ENCODE data around the gene SYNGR3.

Gene SYNGR3

GRCh38 chr16:1989209-1990100 is at the start of gene SYNGR3:
TSS of gene SYNGR3 (plus strand) at chr16:1989970. CDS start at chr16:1990103, 133 bp downstream.
- Histone ChIP-seq H2AFZ (ENCODE audit: low read length) (no peak within 1 kb of the TSS), H3K4me2 (ENCODE audit: low read length) (peak within 1 kb of the TSS; percentile 68), H3K27me3 (ENCODE audit: insufficient read depth, low read length) (peaks cover 6% of the 10 kb centered on the region; the same call in 1 of the 2 replicates), H3K36me3 (ENCODE audit: insufficient read depth, low read length) (peaks cover 13% of the 10 kb centered on the region), H3K9me3 (ENCODE audit: low read length) (no peaks in the 10 kb centered on the region), H3K4me3 (ENCODE audit: low read depth, low read length, poor library complexity, severe bottlenecking) (peak within 1 kb of the TSS; percentile 60), H3K27ac (ENCODE audit: low read depth, low read length, poor library complexity, severe bottlenecking) (no peak within 1 kb of the TSS), H3F3A (ENCODE audit: insufficient read depth, low read length) (no peaks in the 10 kb centered on the region; the same call in 1 of the 2 replicates), H4K20me1 (ENCODE audit: insufficient read depth, low read length) (no peaks in the 10 kb centered on the region), H3K79me2 (ENCODE audit: insufficient read depth, low read length) (no peaks in the 10 kb centered on the region), H3K4me1 (ENCODE audit: insufficient read depth, low read length, severe bottlenecking) (peaks cover 40% of the 10 kb centered on the region), H3K9me2 (ENCODE audit: low read depth, low read length) (no peaks in the 10 kb centered on the region), H3K9ac (ENCODE audit: low read length) (peak within 1 kb of the TSS; percentile 36; the same call in 1 of the 2 replicates)
- no peak for TF ChIP-seq EZH2 (IDR thresholded peaks at IDR 0.05; ENCODE audit: borderline replicate concordance, low read length)
- no peak for TF ChIP-seq CTCF (IDR thresholded peaks at IDR 0.05; ENCODE audit: low read length)

- H3K4me3 ChIP-seq (ENCODE audit: low read depth, low read length, poor library complexity, severe bottlenecking), result no peak overlapping the region
- no peak overlapping the region for H3K9ac ChIP-seq (ENCODE audit: low read length)
- H3K9me3 ChIP-seq (ENCODE audit: low read length), result no peaks in the 10 kb centered on the region
- no peak overlapping the region for H3K27ac ChIP-seq (ENCODE audit: low read depth, low read length, poor library complexity, severe bottlenecking)
- no peaks in the 10 kb centered on the region for H3K9me2 ChIP-seq (ENCODE audit: low read depth, low read length)
- peaks cover 14% of the 10 kb centered on the region for H3K4me1 ChIP-seq (ENCODE audit: insufficient read depth, low read length, severe bottlenecking)
- no peak for TF ChIP-seq CTCF (IDR thresholded peaks at IDR 0.05; ENCODE audit: low read length)
- no peak for TF ChIP-seq EZH2 (IDR thresholded peaks at IDR 0.05; ENCODE audit: borderline replicate concordance, low read length)
- no peaks in the 10 kb centered on the region for H3K79me2 ChIP-seq (ENCODE audit: insufficient read depth, low read length)
- H2AFZ ChIP-seq (ENCODE audit: low read length), result no peak overlapping the region
- H3K4me2 ChIP-seq (ENCODE audit: low read length), result no peak overlapping the region
- peaks cover 12% of the 10 kb centered on the region for H3K36me3 ChIP-seq (ENCODE audit: insufficient read depth, low read length)
- no peaks in the 10 kb centered on the region for H3F3A ChIP-seq (ENCODE audit: insufficient read depth, low read length)
- H4K20me1 ChIP-seq (ENCODE audit: insufficient read depth, low read length), result no peaks in the 10 kb centered on the region
- H3K27me3 ChIP-seq (ENCODE audit: insufficient read depth, low read length), result no peaks in the 10 kb centered on the region
Measured at GRCh38 chr16:1940273-1941161, 49.3 kb upstream of the SYNGR3 start.

- Histone ChIP-seq H3K4me2 (ENCODE audit: low read length) (peak overlapping the region; percentile 78), H3K36me3 (ENCODE audit: insufficient read depth, low read length) (peaks cover 12% of the 10 kb centered on the region), H3K4me3 (ENCODE audit: low read depth, low read length, poor library complexity, severe bottlenecking) (peak overlapping the region; percentile 77), H3F3A (ENCODE audit: insufficient read depth, low read length) (no peaks in the 10 kb centered on the region), H3K27ac (ENCODE audit: low read depth, low read length, poor library complexity, severe bottlenecking) (peak overlapping the region; percentile 40), H4K20me1 (ENCODE audit: insufficient read depth, low read length) (no peaks in the 10 kb centered on the region), H3K9me2 (ENCODE audit: low read depth, low read length) (no peaks in the 10 kb centered on the region), H3K4me1 (ENCODE audit: insufficient read depth, low read length, severe bottlenecking) (peaks cover 14% of the 10 kb centered on the region), H3K9me3 (ENCODE audit: low read length) (no peaks in the 10 kb centered on the region), H3K79me2 (ENCODE audit: insufficient read depth, low read length) (no peaks in the 10 kb centered on the region), H3K9ac (ENCODE audit: low read length) (peak overlapping the region; percentile 78; the same call in 1 of the 2 replicates), H3K27me3 (ENCODE audit: insufficient read depth, low read length) (no peaks in the 10 kb centered on the region), H2AFZ (ENCODE audit: low read length) (no peak overlapping the region)
- TF ChIP-seq CTCF (IDR thresholded peaks at IDR 0.05; ENCODE audit: low read length) (peak; percentile 60), EZH2 (IDR thresholded peaks at IDR 0.05; ENCODE audit: borderline replicate concordance, low read length) (no peak)
Measured at GRCh38 chr16:1941162-1942046, 48.4 kb upstream of the SYNGR3 start.

Data from OCI-LY1 (cell line).